ENCODE data around the gene MPP2.

GRCh38 chr17:43854498-43854897 lies 52.8 kb downstream of the MPP2 start:
- TF ChIP-seq CTCF (IDR thresholded peaks at IDR 0.05) (no peak), POLR2A (IDR thresholded peaks at IDR 0.05) (no peak)

Measured in sigmoid colon (tissue), 3 donors.